Suppressor macrophage treated with lipopolysaccharide for 1 hour (primary cell): ENCODE results near the gene OR4E2.
"Not testable (repeated sequence)": the region's sequence is repeated elsewhere in the genome, so short reads cannot be mapped to it uniquely, and the experiment has no call there.

Experiments used
- DNase-seq, 3 donors: peaks; one replicate each; pipeline ENCODE4 v3.0.0-alpha.2; 2020 to 2022

The OR4E2 gene

GRCh38 chr14:21653331-21653885 is at the start of gene OR4E2:
TSS of gene OR4E2 (plus strand) at chr14:21653835. CDS start at chr14:21665083, 11,248 bp downstream.
- DNase-seq: no peak

- DNase-seq: peak; percentile 13 to 24 (median 20)
Measured at GRCh38 chr14:21612324-21612723, 41.3 kb upstream of the OR4E2 start.

- DNase-seq: no peak
Measured at GRCh38 chr14:21614240-21614639, 39.4 kb upstream of the OR4E2 start.

- DNase-seq: no peak
Measured at GRCh38 chr14:21617614-21618013, 36.0 kb upstream of the OR4E2 start.

- DNase-seq: no peak
Measured at GRCh38 chr14:21626491-21627230, 27.0 kb upstream of the OR4E2 start.

GRCh38 chr14:21630503-21630902 is 23.1 kb upstream of the OR4E2 start:
- DNase-seq: not testable (repeated sequence)

- DNase-seq: no peak
Measured at GRCh38 chr14:21631084-21631483, 22.6 kb upstream of the OR4E2 start.

- no peak for DNase-seq
Measured at GRCh38 chr14:21634840-21635239, 18.8 kb upstream of the OR4E2 start, which contains the start of gene OR10G2. TSS of gene OR10G2 (minus strand) at chr14:21634940. CDS start at chr14:21634842, 98 bp downstream.

GRCh38 chr14:21642683-21643082 is 11.0 kb upstream of the OR4E2 start:
- no peak for DNase-seq

- no peak for DNase-seq
Measured at GRCh38 chr14:21643407-21643806, 10.2 kb upstream of the OR4E2 start.

- no peak for DNase-seq
Measured at GRCh38 chr14:21647380-21647779, 6.3 kb upstream of the OR4E2 start.

- no peak for DNase-seq
Measured at GRCh38 chr14:21652209-21652808, 1.3 kb upstream of the OR4E2 start.

GRCh38 chr14:21654215-21654614 is 580 bp downstream of the OR4E2 start:
- DNase-seq: no peak

GRCh38 chr14:21656980-21657379 is 3.3 kb downstream of the OR4E2 start:
- no peak for DNase-seq

- no peak for DNase-seq
Measured at GRCh38 chr14:21668377-21668776, 14.7 kb downstream of the OR4E2 start.

- no peak for DNase-seq
Measured at GRCh38 chr14:21669284-21669683, 15.6 kb downstream of the OR4E2 start.

- no peak for DNase-seq
Measured at GRCh38 chr14:21671371-21671770, 17.7 kb downstream of the OR4E2 start.

- DNase-seq: no peak
Measured at GRCh38 chr14:21672116-21672515, 18.5 kb downstream of the OR4E2 start.

- DNase-seq: no peak
Measured at GRCh38 chr14:21673718-21674117, 20.1 kb downstream of the OR4E2 start, which contains the start of gene OR4E1. TSS of gene OR4E1 (minus strand) at chr14:21673818. CDS start at chr14:21670935, 2,883 bp downstream.

GRCh38 chr14:21675566-21675965 is 21.9 kb downstream of the OR4E2 start:
- DNase-seq: no peak

- DNase-seq: no peak
Measured at GRCh38 chr14:21680072-21680471, 26.4 kb downstream of the OR4E2 start.

- no peak for DNase-seq
Measured at GRCh38 chr14:21686468-21686867, 32.8 kb downstream of the OR4E2 start.

- DNase-seq: no peak
Measured at GRCh38 chr14:21694425-21694824, 40.8 kb downstream of the OR4E2 start.

- DNase-seq: not testable (repeated sequence)
Measured at GRCh38 chr14:21697662-21698061, 44.0 kb downstream of the OR4E2 start.
